Measurements from ENCODE around the gene CTBP2. TPM values are rescaled to one million over a fixed set of nuclear protein-coding genes. Genes with fewer than 3 reads are reported as not detected.

Gene CTBP2
- total RNA-seq, 2 donors from 2014 or later = 106 to 172 TPM

GRCh38 chr10:125177641-125178640, 17.6 kb upstream of the CTBP2 start:
- H3K36me3 ChIP-seq = no peaks in the 10 kb centered on the region
- TF ChIP-seq, protein P1, sequence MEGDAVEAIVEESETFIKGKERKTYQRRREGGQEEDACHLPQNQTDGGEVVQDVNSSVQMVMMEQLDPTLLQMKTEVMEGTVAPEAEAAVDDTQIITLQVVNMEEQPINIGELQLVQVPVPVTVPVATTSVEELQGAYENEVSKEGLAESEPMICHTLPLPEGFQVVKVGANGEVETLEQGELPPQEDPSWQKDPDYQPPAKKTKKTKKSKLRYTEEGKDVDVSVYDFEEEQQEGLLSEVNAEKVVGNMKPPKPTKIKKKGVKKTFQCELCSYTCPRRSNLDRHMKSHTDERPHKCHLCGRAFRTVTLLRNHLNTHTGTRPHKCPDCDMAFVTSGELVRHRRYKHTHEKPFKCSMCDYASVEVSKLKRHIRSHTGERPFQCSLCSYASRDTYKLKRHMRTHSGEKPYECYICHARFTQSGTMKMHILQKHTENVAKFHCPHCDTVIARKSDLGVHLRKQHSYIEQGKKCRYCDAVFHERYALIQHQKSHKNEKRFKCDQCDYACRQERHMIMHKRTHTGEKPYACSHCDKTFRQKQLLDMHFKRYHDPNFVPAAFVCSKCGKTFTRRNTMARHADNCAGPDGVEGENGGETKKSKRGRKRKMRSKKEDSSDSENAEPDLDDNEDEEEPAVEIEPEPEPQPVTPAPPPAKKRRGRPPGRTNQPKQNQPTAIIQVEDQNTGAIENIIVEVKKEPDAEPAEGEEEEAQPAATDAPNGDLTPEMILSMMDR (IDR thresholded peaks at IDR 0.05) = no peak
- DNase-seq = no peak
- H3K9me3 ChIP-seq = no peaks in the 10 kb centered on the region
- H3K27me3 ChIP-seq = no peaks in the 10 kb centered on the region
- no peak overlapping the region for H3K27ac ChIP-seq
- no peak overlapping the region for H3K4me3 ChIP-seq
- no peak overlapping the region for H3K9ac ChIP-seq (ENCODE audit: low read depth in 2 of 2, low read length in 2 of 2)
- intact Hi-C loops (cut with DNase I) = no loop called here
- no peaks in the 10 kb centered on the region for H3K4me1 ChIP-seq

DNA sequence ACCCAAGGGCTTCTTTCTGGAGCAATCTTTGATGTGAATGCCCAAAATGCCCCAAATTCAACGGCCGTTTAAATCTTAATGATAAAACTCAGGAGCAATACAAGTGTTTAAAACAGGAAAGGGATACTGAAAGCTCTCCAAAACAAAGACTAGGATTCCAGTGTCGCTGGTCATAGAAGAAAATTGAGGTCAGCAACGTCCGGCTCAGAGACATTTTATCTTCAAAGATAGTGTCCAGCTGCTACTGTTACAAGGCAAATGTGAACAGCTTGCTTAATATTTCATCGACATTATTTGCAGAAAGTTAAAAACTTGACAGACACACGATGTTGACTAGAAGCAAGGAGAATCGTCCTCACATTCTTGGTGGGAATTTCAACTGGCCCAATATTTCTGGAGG, 15.4 kb upstream of the CTBP2 start:
- DNase-seq = no peak

GRCh38 chr10:125174360-125174759, 14.0 kb upstream of the CTBP2 start:
- TF ChIP-seq, protein P1 (IDR thresholded peaks at IDR 0.05) = no peak
- H3K27ac ChIP-seq = no peak overlapping the region
- no peaks in the 10 kb centered on the region for H3K27me3 ChIP-seq
- H3K9me3 ChIP-seq = no peaks in the 10 kb centered on the region
- intact Hi-C loops (cut with DNase I) = no loop called here
- no peak overlapping the region for H3K9ac ChIP-seq (ENCODE audit: low read depth in 2 of 2, low read length in 2 of 2)
- H3K36me3 ChIP-seq = no peaks in the 10 kb centered on the region
- no peak for DNase-seq
- H3K4me1 ChIP-seq = no peaks in the 10 kb centered on the region
- H3K4me3 ChIP-seq = no peak overlapping the region

More for the DNA sequence above, 15.4 kb upstream of the CTBP2 start:
- Histone ChIP-seq H3K27ac (no peak overlapping the region), H3K9ac (ENCODE audit: low read depth in 2 of 2, low read length in 2 of 2) (no peak overlapping the region), H3K9me3 (no peaks in the 10 kb centered on the region), H3K4me3 (no peak overlapping the region), H3K36me3 (no peaks in the 10 kb centered on the region), H3K4me1 (no peaks in the 10 kb centered on the region), H3K27me3 (no peaks in the 10 kb centered on the region)
- intact Hi-C loops (cut with DNase I) = no loop called here
- TF ChIP-seq, protein P1 (IDR thresholded peaks at IDR 0.05) = no peak

GRCh38 chr10:125172694-125173093, 12.3 kb upstream of the CTBP2 start:
- no peak for DNase-seq
- no peaks in the 10 kb centered on the region for H3K36me3 ChIP-seq
- TF ChIP-seq, protein P1 (IDR thresholded peaks at IDR 0.05) = no peak
- no peak overlapping the region for H3K9ac ChIP-seq (ENCODE audit: low read depth in 2 of 2, low read length in 2 of 2)
- H3K9me3 ChIP-seq = no peaks in the 10 kb centered on the region
- H3K27ac ChIP-seq = no peak overlapping the region
- intact Hi-C loops (cut with DNase I) = no loop called here
- no peaks in the 10 kb centered on the region for H3K27me3 ChIP-seq
- H3K4me1 ChIP-seq = no peaks in the 10 kb centered on the region
- H3K4me3 ChIP-seq = no peak overlapping the region

DNA sequence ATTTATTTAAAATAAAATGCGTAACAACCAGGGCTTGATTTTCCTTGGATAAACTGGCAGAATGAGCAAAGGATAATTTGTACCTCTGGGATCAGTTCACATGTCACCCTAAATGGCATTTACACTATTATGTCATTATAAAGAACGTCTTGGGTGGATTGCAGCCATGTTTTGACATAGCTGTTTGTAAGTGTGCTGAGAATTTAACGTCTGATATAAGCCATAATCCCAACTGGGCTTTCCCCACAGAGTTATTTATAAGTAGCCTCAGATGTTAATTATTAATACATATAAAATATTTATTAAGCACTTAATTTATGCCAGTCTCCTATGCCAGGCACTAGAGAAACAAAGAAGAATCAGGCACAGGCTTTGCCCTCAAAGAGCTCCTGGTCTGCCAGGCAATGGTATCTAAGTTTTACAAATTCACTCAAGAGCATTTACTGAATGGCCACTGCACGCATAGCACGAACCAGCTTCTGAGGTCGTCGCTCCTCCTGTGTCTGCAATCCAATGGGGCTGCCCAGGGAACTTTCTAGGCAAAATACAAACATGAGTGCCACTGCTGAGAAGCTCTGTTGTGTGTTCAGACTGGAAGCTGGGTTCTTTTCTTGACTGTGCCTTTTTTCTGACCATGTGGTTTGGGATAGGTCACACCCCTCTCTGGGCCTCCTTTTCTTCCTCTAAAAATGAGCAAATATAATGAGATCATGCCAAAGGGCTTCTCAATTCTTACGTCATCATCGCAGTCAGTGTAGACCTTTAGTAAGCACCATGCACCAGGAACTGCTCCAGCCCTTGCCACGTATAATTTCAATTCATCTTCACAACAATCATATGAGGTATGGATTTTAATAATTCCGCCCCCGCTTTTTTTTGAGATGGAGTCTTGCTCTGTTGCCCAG, 11.3 kb upstream of the CTBP2 start:
- Histone ChIP-seq H3K4me1 (no peaks in the 10 kb centered on the region), H3K9me3 (no peaks in the 10 kb centered on the region), H3K27me3 (no peaks in the 10 kb centered on the region), H3K9ac (ENCODE audit: low read depth in 2 of 2, low read length in 2 of 2) (no peak overlapping the region), H3K36me3 (no peaks in the 10 kb centered on the region), H3K27ac (no peak overlapping the region), H3K4me3 (no peak overlapping the region)
- TF ChIP-seq, protein P1 (IDR thresholded peaks at IDR 0.05) = no peak
- DNase-seq = no peak
- intact Hi-C loops (cut with DNase I) = no loop called here
